ENCODE results near the gene LGALS12.
"Not testable (repeated sequence)": the region's sequence is repeated elsewhere in the genome, so short reads cannot be mapped to it uniquely, and the experiment has no call there.

Gene LGALS12

GRCh38 chr11:63535734-63536133 is 29.9 kb downstream of the LGALS12 start:
- no peak for DNase-seq

GRCh38 chr11:63536669-63537292 is 30.9 kb downstream of the LGALS12 start, which contains the start of gene PLAAT4:
Gene PLAAT4, plus strand, starts transcription at chr11:63536808. Its CDS starts 61 bp downstream, at chr11:63536869.
- DNase-seq: no peak

DNA sequence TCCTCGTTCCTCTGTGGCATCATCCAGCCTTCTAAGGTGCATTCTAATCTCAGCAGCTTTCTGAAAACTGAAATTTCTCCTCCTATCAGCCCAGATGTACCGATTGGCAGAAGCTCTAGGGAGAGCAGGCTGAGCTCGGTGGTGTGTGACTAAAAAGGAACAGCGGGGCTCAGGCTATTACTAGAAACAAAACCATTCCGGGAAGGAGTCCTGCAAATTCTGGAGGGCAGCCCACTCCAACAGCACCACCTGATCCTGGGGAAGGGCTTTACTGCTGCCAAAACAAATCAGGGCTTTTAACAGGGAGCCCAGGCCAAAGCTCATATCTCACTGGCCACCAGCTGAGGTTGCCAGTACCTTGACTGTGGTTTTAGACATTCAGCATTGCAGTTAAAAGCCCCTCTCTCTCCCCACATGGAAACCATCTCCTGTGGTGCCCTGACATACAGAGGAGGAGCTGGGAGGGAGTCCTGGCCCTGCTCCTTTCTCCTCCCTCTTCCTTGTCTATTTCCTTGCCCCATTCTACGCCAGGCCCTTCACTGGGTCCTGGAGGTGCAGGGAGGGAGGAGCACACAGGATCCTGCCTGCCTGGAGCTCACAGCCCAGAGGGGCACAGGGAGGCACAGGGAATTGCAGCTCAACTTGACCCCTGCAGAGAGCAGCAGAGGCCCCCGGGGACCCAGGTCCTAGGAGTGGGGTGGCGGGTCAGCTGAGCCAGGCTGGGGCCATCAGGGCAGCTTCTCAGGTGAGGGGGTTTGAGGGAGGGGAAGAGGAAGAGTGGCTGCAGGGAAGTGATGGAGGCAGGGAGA is 31.6 kb downstream of the LGALS12 start:
- DNase-seq: no peak

DNA sequence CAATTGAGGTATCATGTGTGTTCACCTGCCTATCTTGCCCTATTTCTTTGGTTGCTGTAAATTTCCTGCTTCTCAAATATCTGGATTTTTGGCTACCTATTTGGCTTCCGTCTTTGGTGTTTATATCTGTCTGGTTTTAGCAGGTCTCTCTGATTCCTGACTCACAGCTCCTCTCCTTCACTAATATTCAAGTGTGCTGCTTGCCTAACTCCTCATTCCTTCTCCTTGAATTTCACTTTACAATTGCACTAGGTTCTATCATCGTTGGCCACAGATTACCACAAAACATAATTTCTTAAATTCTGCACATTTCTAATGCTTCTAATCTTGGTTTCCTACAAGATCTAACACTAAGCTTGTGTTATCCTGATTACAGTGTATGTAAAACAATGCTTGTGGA is 36.6 kb downstream of the LGALS12 start:
- not testable (repeated sequence) for DNase-seq

- no peak for DNase-seq
Measured at GRCh38 chr11:63543711-63544110, 37.8 kb downstream of the LGALS12 start.

GRCh38 chr11:63547061-63547460 is 41.2 kb downstream of the LGALS12 start:
- DNase-seq: no peak

- DNase-seq: no peak
Measured at GRCh38 chr11:63548178-63548577, 42.3 kb downstream of the LGALS12 start.

GRCh38 chr11:63549411-63549810 is 43.5 kb downstream of the LGALS12 start:
- DNase-seq: no peak

DNA sequence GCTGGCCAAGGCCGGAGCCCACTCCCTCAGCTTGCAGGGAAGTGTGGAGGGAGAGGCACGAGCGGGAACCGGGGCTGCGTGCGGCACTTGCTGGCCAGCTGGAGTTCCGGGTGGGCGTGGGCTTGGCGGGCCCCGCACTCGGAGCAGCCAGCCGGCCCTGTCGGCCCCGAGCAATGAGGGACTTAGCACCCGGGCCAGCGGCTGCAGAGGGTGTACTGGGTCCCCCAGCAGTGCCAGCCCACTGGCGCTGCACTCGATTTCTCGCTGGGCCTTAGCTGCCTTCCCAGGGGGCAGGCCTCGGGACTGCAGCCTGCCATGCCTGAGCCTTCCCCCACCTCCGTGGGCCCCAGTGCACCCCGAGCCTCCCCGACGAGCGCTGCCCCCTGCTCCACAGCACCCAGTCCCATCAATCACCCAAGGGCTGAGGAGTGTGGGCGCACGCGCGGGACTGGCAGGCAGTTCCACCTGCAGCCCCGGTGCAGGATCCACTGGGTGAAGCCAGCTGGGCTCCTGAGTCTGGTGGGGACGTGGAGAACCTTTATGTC is 44.3 kb downstream of the LGALS12 start:
- not testable (repeated sequence) for DNase-seq

DNA sequence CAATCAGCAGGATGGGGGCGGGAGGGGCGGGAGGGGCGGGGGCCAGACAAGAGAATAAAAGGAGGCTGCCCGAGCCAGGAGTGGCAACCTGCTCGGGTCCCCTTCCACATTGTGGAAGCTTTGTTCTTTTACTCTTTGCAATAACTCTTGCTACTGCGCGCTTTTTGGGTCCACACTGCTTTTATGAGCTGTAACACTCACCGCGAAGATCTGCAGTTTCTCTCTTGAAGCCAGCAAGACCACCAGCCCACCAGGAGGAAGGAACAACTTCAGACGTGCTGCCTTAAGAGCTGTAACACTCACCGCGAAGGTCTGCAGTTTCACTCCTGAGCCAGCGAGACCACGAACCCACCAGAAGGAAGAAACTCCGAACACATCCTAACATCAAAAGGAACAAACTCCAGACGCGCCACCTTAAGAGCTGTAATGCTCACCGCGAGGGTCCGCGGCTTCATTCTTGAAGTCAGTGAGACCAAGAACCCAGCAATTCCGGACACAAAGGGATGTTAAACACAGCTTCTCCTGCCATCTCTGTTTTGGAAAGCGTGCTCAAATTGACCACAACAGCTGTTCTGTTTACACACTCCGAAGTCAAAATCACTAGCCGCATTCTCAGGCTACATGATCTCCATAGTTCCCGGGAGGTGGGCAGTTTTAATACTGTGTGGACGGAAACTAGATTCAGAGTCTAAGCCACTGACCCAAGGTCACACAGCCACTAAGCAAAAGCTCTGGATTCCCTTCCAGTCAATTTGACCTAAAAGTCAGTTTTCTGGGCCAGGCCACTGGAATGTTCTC is 45.4 kb downstream of the LGALS12 start:
- no peak for DNase-seq

- no peak for DNase-seq
Measured at GRCh38 chr11:63551889-63552266, 46.0 kb downstream of the LGALS12 start.

GRCh38 chr11:63552921-63553320 is 47.0 kb downstream of the LGALS12 start:
- no peak for DNase-seq

GRCh38 chr11:63553759-63554158 is 47.9 kb downstream of the LGALS12 start:
- DNase-seq: no peak

DNA sequence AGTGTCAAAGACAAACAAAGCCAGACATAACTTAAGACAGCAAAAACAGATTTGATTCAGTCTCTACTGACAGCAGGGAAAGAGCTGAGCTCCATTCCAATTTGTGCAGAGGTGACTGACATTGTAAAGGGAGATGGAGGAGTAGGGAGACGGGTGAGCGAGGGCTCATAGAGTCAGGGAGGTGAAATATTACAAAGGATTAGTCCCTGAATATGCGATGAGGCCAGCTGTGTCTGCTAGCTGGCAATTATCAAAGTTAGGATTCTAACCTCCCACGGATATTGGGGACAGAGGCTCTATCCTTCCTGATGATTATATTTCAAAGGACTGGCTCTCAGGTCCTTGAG is 49.0 kb downstream of the LGALS12 start:
- no peak for DNase-seq

- DNase-seq: no peak
Measured at GRCh38 chr11:63556404-63557013, 50.6 kb downstream of the LGALS12 start.

DNA sequence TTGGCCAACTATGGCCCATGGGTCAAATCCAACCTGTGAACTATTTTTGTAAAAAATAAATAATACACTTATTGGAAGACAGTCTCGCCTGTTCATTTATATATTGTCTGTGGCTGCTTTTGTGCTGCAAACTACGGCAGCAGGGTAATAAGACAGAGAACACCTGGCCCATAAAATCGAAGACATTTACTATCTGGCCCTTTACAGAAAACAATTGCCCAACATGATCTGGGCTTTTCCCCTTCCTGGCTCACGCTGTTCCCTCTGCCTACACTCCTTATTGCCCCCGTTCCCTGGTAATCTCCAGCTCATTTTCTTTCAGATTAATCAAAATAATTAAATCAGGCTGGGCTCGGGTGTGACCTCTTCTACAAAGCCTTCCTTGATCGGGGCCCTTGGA is 51.7 kb downstream of the LGALS12 start:
- no peak for DNase-seq

GRCh38 chr11:63558459-63559157 is 52.7 kb downstream of the LGALS12 start:
- DNase-seq: no peak

DNA sequence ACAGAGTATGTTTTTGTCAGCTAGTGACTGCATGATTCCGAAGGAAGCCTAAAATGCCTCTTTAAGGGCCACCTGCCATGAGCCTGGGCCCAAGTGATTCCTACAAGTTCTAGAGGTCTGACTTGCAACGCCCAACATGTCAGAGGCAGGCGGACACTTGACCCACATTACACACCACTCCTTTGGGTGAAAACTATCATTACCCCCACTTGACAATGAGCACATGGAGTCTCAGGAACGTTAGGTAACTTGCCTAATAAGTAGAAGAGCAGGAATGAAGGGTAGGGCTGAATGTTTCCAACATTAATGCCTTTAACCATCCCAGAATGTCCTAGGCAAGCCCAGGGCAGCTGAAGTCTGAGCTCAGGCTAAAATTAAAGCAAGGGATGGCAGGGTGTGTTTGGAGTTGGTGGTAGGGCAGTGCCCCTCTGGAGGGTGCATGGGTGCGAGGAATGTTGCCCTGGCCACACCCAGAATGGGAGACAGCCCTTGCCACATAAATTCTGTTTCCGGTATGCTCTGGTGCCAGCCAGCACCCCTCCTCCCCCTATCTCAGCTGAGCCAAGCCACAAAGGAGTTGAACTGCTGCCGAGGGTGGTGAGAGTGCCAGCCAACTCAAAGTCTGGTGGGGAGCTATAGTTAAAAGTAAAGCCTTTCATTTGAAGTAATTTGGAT is 54.8 kb downstream of the LGALS12 start:
- DNase-seq: no peak

GRCh38 chr11:63563201-63564055 is 57.5 kb downstream of the LGALS12 start, which contains the start of gene PLAAT2:
Gene PLAAT2, minus strand, starts transcription at chr11:63563379. Its CDS starts 55 bp downstream, at chr11:63563324.
- DNase-seq: no peak

DNA sequence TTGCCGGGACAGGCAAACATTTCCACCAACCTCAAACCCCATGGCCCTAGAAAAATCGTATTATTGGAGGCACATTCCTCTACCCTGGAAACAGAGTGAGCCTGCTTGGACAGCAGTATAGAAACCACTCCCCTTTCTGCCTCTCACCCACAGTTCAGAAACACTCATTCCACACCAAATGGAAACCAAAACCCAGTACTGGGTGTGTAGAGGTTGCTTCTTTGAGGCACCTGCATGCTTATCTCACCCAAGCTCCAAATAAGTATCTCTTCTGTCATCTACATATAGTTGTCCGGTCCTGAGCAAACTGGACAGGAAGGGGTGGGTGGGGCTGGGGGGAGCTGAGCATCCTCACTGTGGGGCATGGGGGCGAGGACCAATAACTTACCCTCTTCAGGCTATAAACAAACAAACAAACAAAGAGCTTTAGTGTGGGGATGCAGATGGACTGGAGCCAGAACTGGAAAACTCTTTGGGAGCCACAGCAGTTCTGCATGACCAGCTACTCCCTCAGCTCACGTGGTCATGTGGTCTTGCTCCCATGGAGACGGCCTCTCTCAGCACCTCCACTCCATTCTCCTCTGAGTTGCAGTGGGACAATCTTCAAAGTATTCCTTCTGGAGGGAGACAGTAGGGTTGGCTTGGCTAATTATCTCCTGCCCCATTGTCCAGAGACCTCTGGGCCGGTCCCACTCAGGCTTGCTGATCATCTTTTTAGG is 58.3 kb downstream of the LGALS12 start:
- DNase-seq: peak; percentile 16

Measured in DMS153 (cell line).